HPDE6-E6E7 (cell line): Measurements from ENCODE around the gene KDM2A.
A peak's percentile ranks its signal among the peaks of the same experiment; 100 is the strongest.
"Not testable (repeated sequence)": the region's sequence is repeated elsewhere in the genome, so short reads cannot be mapped to it uniquely, and the experiment has no call there.

Experiments used
- DNase-seq: peaks from one replicate; pipeline ENCODE4 v3.0.0; 2011; ENCODE audit warnings: missing footprints; ENCODE audit errors: extremely low spot score

The KDM2A gene

GRCh38 chr11:67117672-67118180, 1.3 kb upstream of the KDM2A start:
- DNase-seq: no peak

GRCh38 chr11:67118181-67118766, 789 bp upstream of the KDM2A start:
- peak; percentile 26 for DNase-seq

- DNase-seq: no peak
Observed at GRCh38 chr11:67119585-67120391, 725 bp downstream of the KDM2A start.

- DNase-seq: no peak
Observed at GRCh38 chr11:67120456-67120855, 1.4 kb downstream of the KDM2A start.

GRCh38 chr11:67120881-67121710, 2.0 kb downstream of the KDM2A start:
- DNase-seq: no peak

GRCh38 chr11:67123801-67124200, 4.7 kb downstream of the KDM2A start:
- not testable (repeated sequence) for DNase-seq

GRCh38 chr11:67126243-67126642, 7.2 kb downstream of the KDM2A start:
- DNase-seq: not testable (repeated sequence)

GRCh38 chr11:67126986-67127385, 7.9 kb downstream of the KDM2A start:
- no peak for DNase-seq

- not testable (repeated sequence) for DNase-seq
Observed at GRCh38 chr11:67130861-67131260, 11.8 kb downstream of the KDM2A start.

- no peak for DNase-seq
Observed at GRCh38 chr11:67136156-67136555, 17.1 kb downstream of the KDM2A start.

GRCh38 chr11:67138922-67139321, 19.9 kb downstream of the KDM2A start:
- no peak for DNase-seq

GRCh38 chr11:67146516-67147226, 27.6 kb downstream of the KDM2A start:
- DNase-seq: no peak

- DNase-seq: no peak
Observed at GRCh38 chr11:67153971-67154370, 34.9 kb downstream of the KDM2A start.

GRCh38 chr11:67154726-67155125, 35.7 kb downstream of the KDM2A start:
- DNase-seq: no peak

GRCh38 chr11:67157691-67158090, 38.6 kb downstream of the KDM2A start:
- DNase-seq: no peak

GRCh38 chr11:67158221-67158620, 39.2 kb downstream of the KDM2A start:
- DNase-seq: no peak

- DNase-seq: no peak
Observed at GRCh38 chr11:67160045-67160444, 41.0 kb downstream of the KDM2A start.

- DNase-seq: no peak
Observed at GRCh38 chr11:67160872-67161783, 42.1 kb downstream of the KDM2A start.

- no peak for DNase-seq
Observed at GRCh38 chr11:67163006-67163405, 43.9 kb downstream of the KDM2A start.

GRCh38 chr11:67165623-67166022, 46.6 kb downstream of the KDM2A start:
- DNase-seq: no peak

GRCh38 chr11:67167091-67167490, 48.0 kb downstream of the KDM2A start:
- no peak for DNase-seq
